GM19397 (cell line): ENCODE measurements around the gene LRP5.

Source experiments
- ATAC-seq: cut with Tn5 transposase; IDR thresholded peaks from one replicate; pipeline ENCODE4 v1.9.1; 2021; ENCODE audit warnings: mild to moderate bottlenecking, moderate library complexity; ENCODE audit not compliant: unreplicated experiment

Gene LRP5

GRCh38 chr11:68328374-68329091 is 16.1 kb downstream of the LRP5 start:
- no peak for ATAC-seq

- no peak for ATAC-seq
Measured at GRCh38 chr11:68329536-68329935, 17.1 kb downstream of the LRP5 start.

GRCh38 chr11:68329978-68330699 is 17.7 kb downstream of the LRP5 start:
- no peak for ATAC-seq

GRCh38 chr11:68330700-68331337 is 18.4 kb downstream of the LRP5 start:
- ATAC-seq = no peak

GRCh38 chr11:68331338-68331947 is 19.1 kb downstream of the LRP5 start:
- ATAC-seq = no peak

- ATAC-seq = no peak
Measured at GRCh38 chr11:68332186-68332585, 19.8 kb downstream of the LRP5 start.

GRCh38 chr11:68333173-68333572 is 20.8 kb downstream of the LRP5 start:
- no peak for ATAC-seq

GRCh38 chr11:68334923-68335322 is 22.5 kb downstream of the LRP5 start:
- ATAC-seq = no peak

- ATAC-seq = no peak
Measured at GRCh38 chr11:68335683-68336082, 23.3 kb downstream of the LRP5 start.

GRCh38 chr11:68336716-68337115 is 24.3 kb downstream of the LRP5 start:
- no peak for ATAC-seq

GRCh38 chr11:68337399-68337835 is 25.0 kb downstream of the LRP5 start:
- no peak for ATAC-seq

- ATAC-seq = no peak
Measured at GRCh38 chr11:68338051-68338780, 25.8 kb downstream of the LRP5 start.

GRCh38 chr11:68340003-68340767 is 27.8 kb downstream of the LRP5 start:
- no peak for ATAC-seq

GRCh38 chr11:68340784-68341556 is 28.6 kb downstream of the LRP5 start:
- ATAC-seq = no peak

- ATAC-seq = no peak
Measured at GRCh38 chr11:68341557-68342458, 29.4 kb downstream of the LRP5 start.

- no peak for ATAC-seq
Measured at GRCh38 chr11:68342459-68343158, 30.2 kb downstream of the LRP5 start.

- no peak for ATAC-seq
Measured at GRCh38 chr11:68343761-68344256, 31.4 kb downstream of the LRP5 start.
